H1 (cell line): ENCODE results near the gene TAF6.

ENCODE experiments used
- BACH1 ChIP-seq: IDR thresholded peaks from 2 replicates; pipeline ENCODE4 v1.6.1; 2012; ENCODE audit warnings: low read length, improper control_type of control experiment
- CEBPB ChIP-seq: IDR thresholded peaks from 2 replicates; pipeline ENCODE4 v1.6.1; 2012; ENCODE audit warnings: low read depth, low read length
- CTCF ChIP-seq, 3 experiments: IDR thresholded peaks; 1 replicate in 2 of 3; 2 replicates in 1 of 3; pipeline versions ENCODE4 v1.5.1 to v1.6.1; 2011; ENCODE audit warnings: low read length in 3 of 3, mild to moderate bottlenecking in 3 of 3, inconsistent platforms in 2 of 3, low read depth in 1 of 3, moderate library complexity in 1 of 3; ENCODE audit not compliant: insufficient read depth in 1 of 3; ENCODE audit errors: control extremely low read depth in 1 of 3
- EP300 ChIP-seq, 2 experiments: IDR thresholded peaks; 1 replicate in 1 of 2; 2 replicates in 1 of 2; pipeline ENCODE4 v1.6.1; 2011 to 2012; ENCODE audit warnings: low read depth in 2 of 2, low read length in 2 of 2, mild to moderate bottlenecking in 2 of 2, borderline replicate concordance in 1 of 2, inconsistent platforms in 1 of 2, moderate library complexity in 1 of 2
- POLR2A ChIP-seq, 2 experiments: IDR thresholded peaks; 1 replicate in 1 of 2; 2 replicates in 1 of 2; pipeline ENCODE4 v1.6.1; 2011; ENCODE audit warnings: low read depth in 2 of 2, low read length in 2 of 2, mild to moderate bottlenecking in 2 of 2; ENCODE audit errors: control extremely low read depth in 1 of 2
- RAD21 ChIP-seq, 2 experiments: IDR thresholded peaks in 1 of 2; conservative IDR thresholded peaks in 1 of 2; 2 replicates each; pipeline ENCODE4 v1.6.1; 2011; ENCODE audit warnings: low read depth in 2 of 2, low read length in 2 of 2, improper control_type of control experiment in 1 of 2, inconsistent platforms in 1 of 2, mild to moderate bottlenecking in 1 of 2, moderate library complexity in 1 of 2
- SP1 ChIP-seq: IDR thresholded peaks from 2 replicates; pipeline ENCODE4 v1.6.1; 2011; ENCODE audit warnings: low read depth, low read length
- TAF7 ChIP-seq: optimal IDR thresholded peaks from 2 replicates; pipeline ENCODE3; 2011; ENCODE audit warnings: low read depth, mild to moderate bottlenecking, inconsistent platforms, low read length, moderate library complexity, borderline replicate concordance

- TF ChIP-seq CTCF (IDR thresholded peaks at IDR 0.05; ENCODE audit: control extremely low read depth in 1 of 3, insufficient read depth in 1 of 3, low read depth in 1 of 3, low read length in 3 of 3) (no peak), RAD21 (IDR thresholded peaks at IDR 0.05 in 1 of 2, conservative IDR thresholded peaks at IDR 0.05 in 1 of 2; ENCODE audit: low read depth in 2 of 2, low read length in 2 of 2) (no peak), TAF7 (no peak), EP300 (IDR thresholded peaks at IDR 0.05; ENCODE audit: borderline replicate concordance in 1 of 2, low read depth in 2 of 2, low read length in 2 of 2) (no peak), POLR2A (IDR thresholded peaks at IDR 0.05; ENCODE audit: control extremely low read depth in 1 of 2, low read depth in 2 of 2, low read length in 2 of 2) (no peak), CEBPB (no peak), SP1 (no peak), BACH1 (no peak)
Observed at GRCh38 chr7:100088095-100088620, 31.0 kb downstream of the TAF6 start.
